GM12891 (cell line): ENCODE results near the gene CRKL.

Experiments
- POLR2A ChIP-seq: IDR thresholded peaks from 2 replicates; pipeline ENCODE4 v1.6.1; 2011; ENCODE audit warnings: low read depth, low read length, control low read depth
- POLR2AphosphoS5 ChIP-seq: IDR thresholded peaks from 2 replicates; pipeline ENCODE4 v1.6.1; 2011; ENCODE audit warnings: low read depth, low read length, control low read depth

- TF ChIP-seq POLR2A (no peak), POLR2AphosphoS5 (no peak)
These were observed 56.6 kb downstream of the CRKL start for GRCh38 chr22:20973634-20974286.
